NOMO-1 treated with DMSO at 0.1 percent for 48 hours (cell line): ENCODE measurements around the gene ARHGAP18.

Source experiments
- DNase-seq: peaks from one replicate; lab custom pipeline; 2025; ENCODE audit not compliant: unreplicated experiment; lab: John Stamatoyannopoulos, UW

ARHGAP18 gene

DNA sequence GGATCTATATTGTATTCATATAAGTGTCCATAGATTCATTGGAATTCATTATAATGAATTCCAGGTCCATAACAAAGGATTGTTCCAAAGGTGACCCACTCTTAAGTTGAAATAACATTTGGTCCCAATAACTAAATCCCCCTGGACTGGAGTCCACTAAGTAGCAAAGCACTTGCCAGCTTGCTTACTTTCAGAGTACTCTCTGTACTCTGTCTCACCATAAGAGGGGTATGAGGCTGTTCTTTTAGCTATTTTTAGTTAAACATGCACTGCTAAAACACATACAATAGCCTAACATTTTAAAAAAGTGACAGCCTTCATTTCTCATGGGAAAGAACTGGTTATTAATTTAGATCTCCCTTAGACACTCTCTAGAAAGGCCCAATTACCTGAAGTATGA, 16.7 kb upstream of the ARHGAP18 start:
- no peak for DNase-seq

DNA sequence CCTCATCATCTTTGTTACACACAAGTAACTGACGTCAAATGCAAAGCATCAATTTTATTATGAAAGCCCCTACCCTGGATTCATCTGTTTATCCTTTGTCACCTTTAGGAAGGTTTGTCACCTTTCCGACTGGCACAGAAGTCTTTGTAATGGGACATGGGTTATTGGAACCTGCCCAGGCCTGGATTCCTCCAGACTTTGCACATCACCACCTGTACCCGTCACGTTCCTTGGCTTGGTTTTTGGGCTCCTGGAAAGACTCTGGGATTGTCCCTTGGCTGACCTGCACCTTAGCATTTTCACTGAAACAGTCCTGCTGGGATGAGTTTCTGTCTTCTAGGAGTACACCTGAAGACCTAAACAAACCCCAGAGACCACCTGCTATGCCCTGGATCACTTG, 15.4 kb upstream of the ARHGAP18 start:
- no peak for DNase-seq

DNA sequence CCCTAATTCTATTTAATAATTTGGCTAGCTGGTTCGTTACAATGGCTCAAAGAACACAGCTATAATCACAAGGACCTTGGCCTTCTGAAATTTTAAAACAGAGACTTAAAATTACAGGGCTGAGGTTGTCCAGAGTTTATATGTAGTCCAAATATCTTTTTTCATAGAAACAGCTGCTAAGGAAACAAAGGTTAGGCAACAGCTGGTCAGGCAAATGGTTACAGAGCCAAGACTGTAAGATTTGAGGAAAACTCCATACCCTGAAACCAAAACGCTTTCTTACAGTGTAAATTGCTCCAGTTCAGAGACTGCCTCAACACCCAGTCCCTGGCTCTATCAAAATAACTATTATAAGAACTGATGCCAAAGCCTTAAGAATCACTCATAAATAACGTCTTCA, 9.7 kb upstream of the ARHGAP18 start:
- no peak for DNase-seq

DNA sequence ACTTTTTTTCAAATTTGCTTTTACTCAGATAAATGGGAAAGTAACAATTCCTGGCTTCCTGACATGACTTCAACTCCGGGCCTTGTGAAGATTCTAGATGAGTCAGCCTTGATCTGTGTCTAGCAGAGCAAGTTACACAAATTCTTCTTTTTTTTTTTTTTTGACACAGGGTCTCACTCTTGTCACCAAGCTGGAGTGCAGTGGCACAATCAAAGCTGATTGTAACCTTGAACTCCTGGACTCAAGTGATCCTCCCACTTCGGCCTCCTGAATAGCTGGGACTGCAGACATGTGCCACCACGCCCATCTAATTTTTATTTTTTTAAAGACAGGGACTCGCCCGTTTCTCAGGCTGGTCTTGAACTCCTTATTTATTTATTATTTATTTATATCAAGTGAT, 7.3 kb upstream of the ARHGAP18 start:
- DNase-seq = no peak

GRCh38 chr6:129713806-129714333, 3.9 kb upstream of the ARHGAP18 start:
- peak; percentile 21 for DNase-seq

DNA sequence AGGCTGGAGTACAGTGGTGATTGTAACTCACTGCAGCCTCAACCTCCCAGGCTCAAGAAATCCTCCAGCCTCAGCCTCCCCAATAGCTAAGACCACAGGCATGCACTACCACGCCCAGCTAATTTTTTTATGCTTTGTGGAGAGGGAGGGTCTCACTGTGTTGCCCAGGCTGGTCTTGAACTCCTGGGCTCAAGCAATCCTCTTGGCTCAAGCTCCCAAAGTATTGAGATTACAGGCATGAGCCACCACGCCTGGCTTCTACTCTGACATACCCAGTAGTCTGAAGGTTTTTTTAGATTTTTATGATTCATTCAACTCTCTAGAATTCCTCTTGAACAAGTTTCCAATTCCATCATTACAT, 1.3 kb upstream of the ARHGAP18 start:
- no peak for DNase-seq

- DNase-seq = no peak
These were observed 683 bp upstream of the ARHGAP18 start for GRCh38 chr6:129710450-129711270.

GRCh38 chr6:129709196-129709768, 695 bp downstream of the ARHGAP18 start:
- peak; percentile 22 for DNase-seq

DNA sequence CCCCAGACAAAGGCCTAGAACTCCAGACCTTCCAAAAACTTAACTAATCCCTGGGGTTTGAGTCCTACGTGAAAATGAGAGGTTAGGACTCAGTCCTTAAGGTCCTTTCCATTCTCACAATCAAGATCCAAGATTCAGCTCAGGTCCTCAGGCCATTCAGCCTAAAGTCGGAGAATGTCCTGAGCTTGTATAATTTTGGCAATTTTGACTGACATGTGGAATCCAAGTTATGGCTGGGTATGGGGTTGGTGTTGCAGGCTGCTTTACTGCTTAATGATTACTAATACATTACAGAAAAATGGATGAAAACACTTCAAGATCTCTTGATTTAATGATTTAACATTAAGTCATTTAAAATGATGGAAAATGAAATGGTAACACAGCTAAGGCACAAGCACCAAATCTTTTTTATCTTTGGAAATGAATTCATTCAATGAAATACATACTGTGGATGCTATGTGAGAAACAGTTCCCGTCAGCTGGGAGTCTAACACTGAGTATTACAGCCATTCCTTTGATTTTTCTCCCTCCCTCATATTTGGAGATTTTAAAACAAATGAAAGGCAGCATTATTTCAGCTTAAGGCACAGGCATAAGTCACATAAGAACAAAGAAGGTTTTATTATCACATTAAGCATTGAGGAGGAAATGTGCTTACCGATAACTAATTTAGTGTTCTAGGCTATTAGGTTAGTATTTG, 1.3 kb downstream of the ARHGAP18 start:
- no peak for DNase-seq

- no peak for DNase-seq
These were observed 2.0 kb downstream of the ARHGAP18 start for GRCh38 chr6:129707882-129708495.

- DNase-seq = no peak
These were observed 2.9 kb downstream of the ARHGAP18 start for GRCh38 chr6:129707028-129707427.

- no peak for DNase-seq
These were observed 4.8 kb downstream of the ARHGAP18 start for GRCh38 chr6:129705212-129705611.

GRCh38 chr6:129704708-129705107, 5.3 kb downstream of the ARHGAP18 start:
- DNase-seq = no peak

- DNase-seq = no peak
These were observed 8.1 kb downstream of the ARHGAP18 start for GRCh38 chr6:129701721-129702455.

DNA sequence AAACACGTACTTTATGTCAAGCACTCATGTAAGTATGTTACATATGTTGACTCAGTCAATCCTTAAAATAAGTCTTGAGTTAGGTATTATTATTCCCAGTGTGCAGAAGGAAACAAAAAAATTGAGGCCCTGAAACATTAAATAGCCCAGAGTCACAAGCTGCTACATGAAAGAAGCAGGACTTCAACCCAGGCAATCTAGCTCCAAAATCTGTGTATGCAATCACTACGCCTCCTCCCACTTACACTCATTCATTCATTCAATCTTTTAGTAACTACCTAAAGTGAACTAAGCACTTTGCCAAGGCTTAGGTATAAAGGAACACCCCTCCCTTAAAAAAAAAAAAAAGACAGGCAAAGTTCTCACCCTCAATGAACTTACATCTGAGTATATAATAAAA, 9.3 kb downstream of the ARHGAP18 start:
- no peak for DNase-seq

DNA sequence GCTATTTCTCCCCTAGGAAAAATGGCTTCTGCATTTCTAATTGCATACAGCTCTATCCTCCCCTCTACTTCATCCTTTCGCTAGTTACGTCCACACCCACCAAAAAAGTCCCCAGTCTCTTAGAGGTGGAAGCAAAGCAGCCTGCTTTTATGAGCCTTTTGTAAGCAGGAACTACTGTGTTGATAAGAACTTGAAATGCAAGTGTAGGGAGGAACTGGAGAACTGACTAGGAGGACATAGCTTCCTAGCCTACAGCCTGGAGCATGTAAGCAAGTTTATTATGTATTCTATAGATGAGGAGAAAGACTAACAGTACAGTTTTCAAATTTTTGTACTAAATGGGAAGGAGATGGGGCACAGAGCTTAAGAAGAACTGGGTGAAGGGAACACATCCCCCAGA, 10.3 kb downstream of the ARHGAP18 start:
- peak; percentile 20 for DNase-seq

- no peak for DNase-seq
These were observed 11.5 kb downstream of the ARHGAP18 start for GRCh38 chr6:129698430-129698829.

DNA sequence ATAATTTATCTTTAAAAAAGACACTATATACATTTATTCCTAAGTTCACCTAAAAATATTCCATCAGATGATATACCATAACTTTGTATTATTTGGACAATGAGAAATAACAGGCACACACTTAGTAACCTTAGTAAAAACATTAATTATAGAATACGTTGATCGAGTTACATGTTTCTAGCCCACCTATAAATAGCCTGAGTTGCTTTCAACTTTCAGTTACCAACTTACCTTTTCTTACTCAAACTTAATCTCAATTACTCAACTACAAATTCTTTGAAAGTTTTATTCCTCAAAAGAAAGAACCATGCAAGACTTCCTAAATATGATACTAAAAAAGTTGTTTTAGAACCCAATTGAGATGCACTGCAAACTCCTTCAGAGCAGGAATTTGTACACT, 12.2 kb downstream of the ARHGAP18 start:
- no peak for DNase-seq

GRCh38 chr6:129696843-129697242, 13.1 kb downstream of the ARHGAP18 start:
- no peak for DNase-seq

DNA sequence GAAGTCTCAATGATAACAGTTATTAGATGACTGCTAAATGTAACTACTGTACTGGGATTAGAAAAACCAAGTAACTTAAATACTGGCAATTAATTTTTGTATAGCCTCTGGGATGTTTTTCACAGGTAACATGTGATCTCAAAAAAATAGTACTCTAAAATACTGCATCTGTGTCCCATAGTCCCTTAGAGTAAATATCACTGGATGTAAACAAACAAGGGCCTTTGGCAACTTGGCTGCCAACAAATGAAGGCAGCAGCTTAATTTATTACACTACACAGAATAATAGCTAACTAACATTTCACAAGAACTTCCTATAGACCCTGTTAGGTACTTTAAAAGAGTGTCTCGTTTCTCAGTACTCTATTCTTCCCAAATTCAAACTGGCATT, 14.0 kb downstream of the ARHGAP18 start:
- peak; percentile 13 for DNase-seq
